Activated naive CD8-positive, alpha-beta T cell treated with anti-CD3 and anti-CD28 coated beads for 36 hours (primary cell): ENCODE results near the gene ZNF658. TPM values are rescaled to one million over a fixed set of nuclear protein-coding genes. Genes with fewer than 3 reads are reported as not detected.
A peak's percentile ranks its signal among the peaks of the same experiment; 100 is the strongest.
"Not testable (repeated sequence)": the region's sequence is repeated elsewhere in the genome, so short reads cannot be mapped to it uniquely, and the experiment has no call there.

ENCODE experiments used
- DNase-seq: peaks from one replicate; pipeline ENCODE4 v3.0.0; 2021
- H3K27ac Mint-ChIP-seq: one replicate; pipeline ENCODE4 v1.8.0; 2022; ENCODE audit warnings: mild to moderate bottlenecking, moderate library complexity, mixed read lengths
- H3K27me3 Mint-ChIP-seq: one replicate; pipeline ENCODE4 v1.8.0; 2022; ENCODE audit warnings: mild to moderate bottlenecking, mixed read lengths
- H3K36me3 Mint-ChIP-seq: one replicate; pipeline ENCODE4 v1.8.0; 2021; ENCODE audit warnings: mild to moderate bottlenecking, mixed read lengths
- H3K4me1 Mint-ChIP-seq: one replicate; pipeline ENCODE4 v1.8.0; 2021; ENCODE audit warnings: mixed read lengths
- H3K4me3 Mint-ChIP-seq: one replicate; pipeline ENCODE4 v1.8.0; 2022; ENCODE audit warnings: mild to moderate bottlenecking, moderate library complexity, mixed read lengths
- H3K9me3 Mint-ChIP-seq: one replicate; pipeline ENCODE4 v1.8.0; 2022; ENCODE audit warnings: mixed read lengths
- total RNA-seq, 2 experiments: library from RNA; stranded (reverse); gene quantifications; one replicate each; pipeline ENCODE4 v1.2.3, GENCODE V29; 2021

Gene ZNF658
- 1 to 10 TPM; 2.0 to 2.4 TPM for total RNA-seq

DNA sequence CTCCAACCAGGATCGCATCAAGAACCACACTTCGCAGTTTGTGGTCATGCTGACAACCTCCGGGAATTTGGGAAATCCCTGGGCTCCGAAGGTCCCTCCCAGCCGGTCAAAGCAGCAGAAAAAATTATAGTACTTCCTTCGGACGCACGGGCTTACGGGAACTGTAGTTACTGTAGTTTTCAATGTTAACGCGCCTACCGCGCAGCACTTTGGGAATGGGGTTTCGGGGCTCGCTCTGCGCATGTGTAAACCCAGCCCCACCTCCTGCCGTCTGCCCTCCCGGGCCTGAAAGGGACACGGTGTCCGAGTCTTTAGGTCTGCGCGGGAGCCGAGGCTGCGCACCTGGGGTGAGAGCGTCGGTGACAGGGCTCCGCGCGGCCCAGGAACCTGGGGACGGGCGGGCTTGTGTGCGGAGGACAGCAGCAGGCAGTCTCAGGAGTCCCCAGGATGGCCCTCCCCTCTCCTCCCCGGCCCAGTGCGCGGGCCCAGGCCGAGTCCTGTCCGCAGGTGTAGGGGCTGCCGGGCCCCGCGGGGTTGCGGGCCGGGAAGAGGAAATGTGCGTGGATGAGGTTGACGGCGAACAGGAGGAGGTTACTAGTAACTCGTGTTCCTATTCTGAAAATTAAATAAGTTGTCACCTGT lies at the start of gene ZNF658:
Gene ZNF658 (plus strand): TSS at position 236 of the 642 bp plus-strand sequence. CDS start 2,837 bp downstream, outside the sequence.
- not testable (repeated sequence) for H3K9me3 Mint-ChIP-seq, H3K27me3 Mint-ChIP-seq, H3K4me1 Mint-ChIP-seq, H3K36me3 Mint-ChIP-seq
- Mint-ChIP-seq H3K27ac (peak within 1 kb of the TSS; percentile 72), H3K4me3 (peak within 1 kb of the TSS; percentile 89)
- DNase-seq = peak; percentile 68

DNA sequence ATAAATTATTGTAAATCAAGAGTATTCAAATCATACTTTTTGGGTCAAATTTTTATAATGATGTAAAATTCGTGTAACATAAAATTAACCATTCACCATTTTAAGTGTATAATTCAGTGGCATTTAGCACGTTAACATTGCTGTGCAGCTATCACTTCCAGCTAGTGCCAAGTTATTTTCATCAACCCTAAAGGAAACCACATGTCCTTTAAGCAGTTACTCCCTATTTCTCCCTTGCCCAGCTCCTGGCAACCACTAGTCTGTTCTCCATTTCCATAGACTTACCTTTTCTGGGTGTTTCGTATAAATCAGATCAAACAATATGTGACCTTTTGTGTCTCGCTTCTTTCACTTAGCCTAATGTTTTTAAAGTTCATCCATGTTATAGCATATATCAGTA lies 38.8 kb upstream of the ZNF658 start:
- H3K4me3 Mint-ChIP-seq, H3K4me1 Mint-ChIP-seq, DNase-seq, H3K9me3 Mint-ChIP-seq, H3K36me3 Mint-ChIP-seq, H3K27me3 Mint-ChIP-seq, H3K27ac Mint-ChIP-seq: not testable (repeated sequence)

DNA sequence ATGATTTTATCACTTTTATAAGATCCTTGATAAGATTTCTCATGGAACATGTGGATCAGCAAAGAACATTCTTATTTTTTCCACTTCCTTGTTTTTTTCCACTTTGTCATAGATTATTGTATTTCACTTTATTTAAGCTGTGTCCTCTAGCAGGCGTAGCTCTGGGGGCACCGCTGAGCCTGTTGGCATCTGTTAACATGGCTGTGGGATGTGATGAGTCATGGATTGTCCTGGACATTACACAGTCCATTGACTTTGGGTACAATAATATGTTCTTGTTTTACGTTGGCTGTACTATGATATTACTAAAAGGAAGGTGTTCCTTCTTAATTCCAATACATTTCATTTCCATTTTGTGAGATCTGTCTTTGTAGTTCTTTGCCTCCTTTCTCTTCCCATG lies 31.9 kb upstream of the ZNF658 start:
- H3K27ac Mint-ChIP-seq, DNase-seq, H3K4me1 Mint-ChIP-seq, H3K9me3 Mint-ChIP-seq, H3K36me3 Mint-ChIP-seq, H3K4me3 Mint-ChIP-seq, H3K27me3 Mint-ChIP-seq: not testable (repeated sequence)

DNA sequence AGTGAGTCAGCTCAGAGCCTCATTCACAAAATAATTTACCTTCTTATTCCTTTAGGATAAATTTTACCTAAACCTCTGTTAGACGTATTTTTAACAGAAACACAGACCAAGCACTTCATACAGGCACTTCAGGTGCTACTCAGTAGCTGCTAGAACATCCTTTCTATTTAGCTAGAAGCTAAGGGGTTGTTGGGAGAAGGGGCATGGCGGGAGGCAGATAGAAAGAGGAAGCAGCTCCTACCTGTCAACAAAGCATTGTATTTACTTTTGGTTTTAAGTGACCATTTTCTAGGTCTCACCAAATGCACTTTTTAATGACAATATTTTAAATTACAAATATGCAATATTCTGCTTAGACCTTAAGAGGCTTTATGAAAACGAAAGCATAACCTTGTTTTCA lies 19.9 kb upstream of the ZNF658 start:
- not testable (repeated sequence) for DNase-seq, H3K9me3 Mint-ChIP-seq, H3K27ac Mint-ChIP-seq, H3K27me3 Mint-ChIP-seq, H3K36me3 Mint-ChIP-seq, H3K4me3 Mint-ChIP-seq, H3K4me1 Mint-ChIP-seq

DNA sequence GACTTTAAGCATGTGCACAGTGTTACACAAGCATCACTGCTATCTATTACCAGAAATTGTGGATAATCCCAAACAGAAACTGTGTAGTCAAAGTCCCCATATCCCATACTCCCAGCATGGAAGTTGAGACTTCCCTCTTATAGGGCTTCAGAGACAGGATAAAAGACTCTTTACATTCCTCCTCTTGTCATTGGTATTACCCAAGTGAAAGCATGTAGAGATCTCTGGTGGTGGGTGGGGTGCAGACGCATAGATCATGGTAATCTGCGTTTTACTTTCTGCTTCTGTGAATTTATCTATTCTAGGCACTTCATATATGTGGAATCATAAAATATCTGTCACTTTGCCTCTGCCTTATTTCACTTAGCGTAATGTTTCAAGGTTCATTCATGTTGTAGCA lies 18.7 kb upstream of the ZNF658 start:
- not testable (repeated sequence) for H3K4me3 Mint-ChIP-seq, H3K27ac Mint-ChIP-seq, H3K36me3 Mint-ChIP-seq, H3K9me3 Mint-ChIP-seq, H3K4me1 Mint-ChIP-seq, H3K27me3 Mint-ChIP-seq, DNase-seq

DNA sequence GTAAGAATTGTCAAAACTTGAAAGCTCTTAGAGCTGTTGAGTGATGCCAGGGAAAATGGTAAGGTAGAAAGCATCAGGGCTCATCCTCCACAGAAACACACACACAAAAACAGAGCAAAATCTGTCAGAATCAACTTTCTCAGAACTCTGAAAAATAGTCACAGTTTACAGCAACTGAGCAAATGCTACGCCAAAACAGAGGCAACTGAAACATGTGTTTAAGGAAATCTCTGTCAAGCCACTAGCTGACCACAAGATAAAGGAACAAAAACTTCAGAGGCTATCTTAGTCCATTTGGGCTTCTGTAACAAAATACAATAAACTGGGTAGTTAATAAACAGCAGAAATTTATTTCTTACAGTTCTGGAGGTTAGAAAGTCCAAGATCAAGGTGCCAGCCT lies 10.2 kb upstream of the ZNF658 start:
- H3K4me3 Mint-ChIP-seq, DNase-seq, H3K4me1 Mint-ChIP-seq, H3K27ac Mint-ChIP-seq, H3K9me3 Mint-ChIP-seq, H3K27me3 Mint-ChIP-seq, H3K36me3 Mint-ChIP-seq: not testable (repeated sequence)

DNA sequence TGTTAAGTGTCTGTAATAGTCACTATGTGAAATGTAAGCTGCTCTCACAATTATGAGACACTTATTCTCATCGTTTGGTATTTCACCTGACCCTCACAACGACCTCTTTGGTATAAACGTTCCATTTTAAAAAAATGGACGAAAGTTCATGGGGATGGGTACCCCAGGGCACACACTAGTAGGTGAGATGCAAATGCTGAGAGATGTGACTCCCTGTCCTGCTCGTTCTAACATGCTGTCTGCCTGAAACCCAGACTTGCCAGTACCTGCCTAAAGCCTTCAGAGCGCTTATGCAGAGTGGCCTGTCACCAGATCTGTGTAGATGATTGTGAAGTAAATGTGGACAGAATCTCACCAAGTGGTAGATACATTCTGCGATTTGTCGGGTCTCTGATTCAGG lies 616 bp downstream of the ZNF658 start:
- not testable (repeated sequence) for H3K27ac Mint-ChIP-seq, H3K9me3 Mint-ChIP-seq, H3K36me3 Mint-ChIP-seq, H3K4me1 Mint-ChIP-seq, H3K27me3 Mint-ChIP-seq
- H3K4me3 Mint-ChIP-seq = peak overlapping the region; percentile 89
- peak; percentile 0 for DNase-seq

DNA sequence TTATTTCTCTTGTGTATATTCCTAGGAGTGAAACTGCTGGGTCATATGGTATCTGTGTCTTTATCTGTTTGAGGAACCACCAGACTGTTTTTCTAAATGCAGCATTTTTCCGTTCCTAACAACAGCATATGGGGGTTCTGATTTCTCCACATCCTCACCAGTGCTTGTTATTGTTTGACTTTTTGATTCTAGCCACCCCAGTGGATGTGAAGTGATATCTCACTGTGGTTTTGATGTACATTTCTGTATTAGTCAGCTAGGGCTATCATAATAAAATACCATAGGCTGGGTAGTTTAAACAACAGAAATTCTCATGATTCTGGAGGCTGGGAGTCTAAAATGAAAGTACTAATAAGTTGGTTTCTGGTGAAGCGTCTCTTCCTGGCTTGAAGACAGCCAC lies 9.0 kb downstream of the ZNF658 start:
- not testable (repeated sequence) for H3K9me3 Mint-ChIP-seq, H3K27me3 Mint-ChIP-seq, H3K27ac Mint-ChIP-seq, H3K4me3 Mint-ChIP-seq, H3K4me1 Mint-ChIP-seq, DNase-seq
- H3K36me3 Mint-ChIP-seq = peaks cover 21% of the 10 kb centered on the region

DNA sequence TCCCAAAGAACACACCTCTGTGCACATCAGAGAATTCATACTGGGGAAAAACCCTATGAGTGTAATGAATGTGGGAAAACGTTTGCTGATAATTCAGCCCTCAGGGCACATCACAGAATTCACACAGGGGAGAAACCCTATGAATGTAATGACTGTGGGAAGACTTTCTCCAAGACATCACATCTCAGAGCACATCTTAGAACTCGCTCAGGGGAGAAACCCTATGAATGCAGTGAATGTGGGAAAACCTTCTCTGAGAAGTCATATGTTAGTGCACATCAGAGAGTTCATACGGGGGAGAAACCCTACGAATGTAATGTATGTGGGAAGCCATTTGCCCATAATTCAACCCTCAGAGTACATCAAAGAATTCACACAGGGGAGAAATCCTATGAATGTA lies 19.5 kb downstream of the ZNF658 start:
- H3K9me3 Mint-ChIP-seq, H3K4me3 Mint-ChIP-seq, H3K27ac Mint-ChIP-seq, DNase-seq, H3K27me3 Mint-ChIP-seq, H3K4me1 Mint-ChIP-seq: not testable (repeated sequence)
- H3K36me3 Mint-ChIP-seq = peaks cover 11% of the 10 kb centered on the region

DNA sequence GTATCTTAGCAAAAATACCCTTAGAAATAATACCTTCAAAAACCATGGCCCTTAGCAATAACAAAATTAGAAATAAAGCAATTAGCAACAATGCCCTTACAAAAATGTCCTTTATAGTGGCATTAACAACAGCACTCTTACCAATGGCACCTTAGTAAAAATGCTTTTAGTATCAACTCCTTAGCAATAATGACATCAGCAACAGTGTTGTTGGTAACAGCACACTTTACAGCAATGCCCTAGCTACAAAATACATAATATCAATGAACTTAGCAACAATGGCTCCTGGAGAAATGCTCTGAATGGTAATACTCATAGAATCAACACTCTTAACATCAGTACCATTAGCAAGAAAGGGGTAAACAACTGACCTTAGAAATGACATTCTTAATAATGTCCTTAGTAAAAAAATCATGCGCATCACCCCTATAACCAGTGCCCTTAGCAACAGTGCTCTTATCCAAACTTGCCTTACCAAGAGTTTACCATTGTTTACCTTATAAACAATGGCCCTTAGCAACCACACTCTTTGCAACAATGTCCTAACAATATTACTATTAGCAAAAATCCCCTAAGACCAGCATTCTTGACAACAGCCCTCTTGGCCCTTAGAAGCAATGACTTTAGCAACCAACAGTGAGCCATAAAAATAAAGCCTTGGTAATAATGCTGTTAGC lies 35.8 kb downstream of the ZNF658 start:
- H3K36me3 Mint-ChIP-seq, H3K27ac Mint-ChIP-seq, H3K4me1 Mint-ChIP-seq, DNase-seq, H3K27me3 Mint-ChIP-seq, H3K4me3 Mint-ChIP-seq, H3K9me3 Mint-ChIP-seq: not testable (repeated sequence)

DNA sequence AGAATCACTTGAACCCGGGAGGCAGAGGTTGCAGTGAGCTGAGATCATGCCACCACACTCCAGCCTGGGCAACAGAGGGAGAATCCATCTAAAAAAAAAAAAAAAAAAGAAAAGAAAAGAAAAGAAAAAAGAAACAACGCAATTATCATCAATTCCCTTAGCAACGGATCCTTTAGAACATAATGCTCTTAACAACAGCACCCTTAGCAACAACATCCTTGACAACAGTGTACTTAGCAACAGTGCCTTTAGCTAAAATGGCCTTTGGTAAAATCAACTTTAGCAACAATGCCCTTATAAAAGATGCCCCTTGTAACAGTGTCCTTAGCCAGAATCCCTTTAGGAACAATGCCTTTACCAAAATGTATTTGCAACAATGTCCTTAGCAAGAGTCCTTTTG lies 37.1 kb downstream of the ZNF658 start:
- H3K4me3 Mint-ChIP-seq, H3K27ac Mint-ChIP-seq, H3K36me3 Mint-ChIP-seq, H3K9me3 Mint-ChIP-seq, H3K4me1 Mint-ChIP-seq, H3K27me3 Mint-ChIP-seq, DNase-seq: not testable (repeated sequence)

DNA sequence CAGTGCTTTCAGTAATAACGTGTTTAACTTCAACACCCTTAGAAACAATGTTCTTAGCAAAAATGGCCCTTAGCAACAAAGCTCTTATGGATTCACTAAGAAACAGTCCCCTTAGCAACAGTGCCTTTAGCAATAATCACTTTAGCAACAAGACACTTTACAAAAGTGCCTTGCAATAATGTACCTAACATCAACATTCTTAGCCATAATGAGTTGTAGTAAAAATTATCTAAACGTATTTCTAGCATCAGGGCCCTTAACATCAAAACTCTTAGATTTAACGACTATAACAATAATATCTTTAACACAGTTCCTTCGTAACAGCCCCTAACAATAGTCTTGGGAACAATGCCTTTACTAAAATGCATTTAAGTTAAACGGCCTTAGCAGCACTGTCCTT lies 37.8 kb downstream of the ZNF658 start:
- not testable (repeated sequence) for DNase-seq, H3K27me3 Mint-ChIP-seq, H3K9me3 Mint-ChIP-seq, H3K4me3 Mint-ChIP-seq, H3K36me3 Mint-ChIP-seq, H3K4me1 Mint-ChIP-seq, H3K27ac Mint-ChIP-seq

DNA sequence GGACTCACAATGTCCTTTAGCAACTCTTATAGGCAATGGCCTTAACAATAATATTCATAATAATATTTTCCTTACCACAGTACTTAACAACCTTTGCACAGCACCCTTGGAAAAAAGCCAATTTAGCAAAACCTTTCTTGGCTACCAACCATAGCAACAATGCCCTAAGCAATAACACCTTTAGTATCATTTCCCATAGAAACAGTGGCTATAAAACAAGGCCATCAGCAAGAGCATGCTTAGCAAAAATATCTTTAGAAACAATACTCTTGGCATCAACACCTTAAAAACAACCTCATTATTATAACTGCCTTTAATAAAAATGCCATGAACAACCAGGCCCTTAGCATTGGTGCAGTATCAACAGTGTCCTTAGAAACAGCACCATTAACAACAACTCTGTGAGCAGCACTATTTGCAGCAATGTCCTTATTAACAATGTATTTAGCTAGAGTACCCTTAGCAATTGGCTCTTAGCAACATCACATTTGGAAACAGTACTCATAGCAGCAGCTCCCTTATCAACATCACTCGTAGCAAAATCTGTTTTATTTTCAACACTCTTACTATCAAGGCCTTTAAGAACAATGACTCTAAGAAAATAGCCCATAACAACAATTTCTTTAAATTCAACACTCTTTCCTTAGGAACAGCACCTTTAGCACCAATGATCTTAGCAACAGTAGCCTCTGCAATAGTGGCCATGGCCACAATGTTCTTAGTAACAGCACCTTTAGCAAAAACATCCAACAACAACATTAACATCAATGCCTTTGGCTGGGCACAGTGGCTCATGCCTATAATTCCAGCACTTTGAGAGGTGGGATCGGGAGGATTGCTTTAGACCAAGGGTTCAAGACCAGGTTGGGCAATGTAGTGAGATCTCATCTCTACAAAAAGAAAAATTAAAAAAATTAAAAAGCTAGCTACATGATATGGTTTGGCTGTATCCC lies 39.6 kb downstream of the ZNF658 start:
- H3K36me3 Mint-ChIP-seq, DNase-seq, H3K27ac Mint-ChIP-seq, H3K27me3 Mint-ChIP-seq, H3K9me3 Mint-ChIP-seq, H3K4me1 Mint-ChIP-seq, H3K4me3 Mint-ChIP-seq: not testable (repeated sequence)

DNA sequence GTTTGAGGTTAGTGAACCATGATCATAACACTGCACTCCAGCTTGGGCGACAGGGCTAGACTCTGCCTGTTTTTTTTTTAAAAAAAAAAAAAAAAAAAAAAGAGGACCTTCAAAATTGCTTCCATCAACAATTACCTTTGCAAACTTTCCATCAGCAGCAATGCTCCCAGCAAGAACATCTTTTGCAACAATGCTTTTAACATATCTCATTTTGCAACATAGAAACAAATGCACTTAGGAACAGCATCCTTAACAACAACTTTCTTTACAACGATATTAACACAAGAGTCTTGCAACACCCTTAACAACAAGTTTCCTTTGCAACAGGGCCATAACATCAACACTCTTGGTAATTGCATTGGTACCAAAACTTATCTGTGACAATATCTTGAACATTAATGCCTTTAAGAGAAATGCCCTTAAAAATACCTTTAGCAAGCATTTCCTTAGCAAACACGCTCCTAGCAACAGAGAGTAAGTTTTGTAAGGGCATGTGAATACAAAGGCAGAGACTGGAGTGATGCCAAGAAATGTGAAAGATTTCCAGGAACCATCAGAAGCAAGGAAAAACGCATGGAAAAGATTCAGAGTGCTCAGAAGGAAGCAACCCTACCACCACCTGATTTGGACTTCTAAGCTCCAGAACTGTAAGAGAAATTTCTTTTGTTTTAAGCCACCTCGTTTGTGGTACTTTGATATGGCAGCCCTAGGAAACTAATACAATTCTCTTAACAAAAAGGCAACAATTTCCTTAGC lies 42.1 kb downstream of the ZNF658 start:
- not testable (repeated sequence) for H3K4me3 Mint-ChIP-seq, H3K36me3 Mint-ChIP-seq, H3K27ac Mint-ChIP-seq, H3K27me3 Mint-ChIP-seq, DNase-seq, H3K9me3 Mint-ChIP-seq, H3K4me1 Mint-ChIP-seq

DNA sequence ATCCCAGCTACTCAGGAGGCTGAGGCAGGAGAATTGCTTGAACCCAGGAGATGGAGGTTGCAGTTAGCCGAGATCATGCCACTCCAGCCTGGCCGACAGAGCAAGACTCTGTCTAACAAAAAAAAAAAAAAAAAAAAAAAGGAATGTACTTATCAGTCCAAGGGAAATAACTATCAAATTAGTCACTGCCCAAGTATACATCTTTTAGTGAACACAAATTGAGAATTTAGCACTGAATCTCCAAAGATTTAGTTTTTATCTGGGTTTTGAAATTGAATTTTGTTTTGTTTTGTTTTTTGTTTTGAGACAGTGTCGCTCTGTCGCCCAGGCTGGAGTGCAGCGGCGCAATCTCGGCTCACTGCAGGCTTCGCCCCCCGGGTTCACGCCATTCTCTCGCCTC lies 52.1 kb downstream of the ZNF658 start:
- not testable (repeated sequence) for DNase-seq, H3K27me3 Mint-ChIP-seq, H3K36me3 Mint-ChIP-seq, H3K27ac Mint-ChIP-seq, H3K9me3 Mint-ChIP-seq, H3K4me1 Mint-ChIP-seq, H3K4me3 Mint-ChIP-seq
